Psoas muscle (tissue), 8 donors: ENCODE results near the gene HEXD. TPM values are rescaled to one million over a fixed set of nuclear protein-coding genes. Genes with fewer than 3 reads are reported as not detected.

Experiments
- ATAC-seq, 4 donors: fragments of 200-7000 bp; cut with Tn5 transposase; one replicate each; pipeline ENCODE4 v1.9.1; 2020; ENCODE audit warnings: moderate library complexity in 3 of 4, mild to moderate bottlenecking in 2 of 4
- DNase-seq, 2 donors: peaks; one replicate each; pipeline ENCODE4 v3.0.0-alpha.2; 2020
- H3K27ac ChIP-seq: fragments of 200-600 bp; one replicate; pipeline ENCODE4 v1.8.0; 2022
- H3K27me3 ChIP-seq, 3 donors: fragments of 200-600 bp in 1 of 3; one replicate each; pipeline versions ENCODE4 v1.6.1 to v1.8.0; 2013 to 2022; ENCODE audit warnings: low read length in 2 of 3, mild to moderate bottlenecking in 2 of 3, moderate library complexity in 1 of 3; ENCODE audit not compliant: insufficient read depth in 3 of 3
- H3K36me3 ChIP-seq, 2 donors: fragments of 200-600 bp in 1 of 2; one replicate each; pipeline versions ENCODE4 v1.6.1 to v1.8.0; 2013 to 2022; ENCODE audit warnings: low read depth in 1 of 2, mild to moderate bottlenecking in 1 of 2, moderate library complexity in 1 of 2; ENCODE audit not compliant: insufficient read depth in 1 of 2
- H3K4me1 ChIP-seq: fragments of 200-600 bp; one replicate; pipeline ENCODE4 v1.8.0; 2022
- H3K4me3 ChIP-seq: fragments of 200-600 bp; one replicate; pipeline ENCODE4 v1.8.0; 2022; ENCODE audit warnings: mild to moderate bottlenecking
- H3K9me3 ChIP-seq: fragments of 200-600 bp; one replicate; pipeline ENCODE4 v1.8.0; 2022
- WGBS, 3 donors: extraction: QIAGEN DNeasy Blood & Tissue Kit; methylation state at CpG; one replicate each; pipeline versions ENCODE4 v1.1.6 to v1.1.7; 2013; 5-methylcytosine and 5-hydroxymethylcytosine counted together
- intact Hi-C, 2 donors: fragments of 100-400 bp; cut with DNase I; formaldehyde crosslinking; loops; one replicate each; pipeline versions ENCODE4 v1.11.0 to v1.14.2; 2022
- polyA plus RNA-seq, 3 donors: library from polyadenylated mRNA; stranded (reverse); fragments of 200-250 nt; gene quantifications; one replicate each; pipeline ENCODE4 v1.2.3, GENCODE V29; 2013
- total RNA-seq, 4 donors: library from RNA; stranded (reverse); fragmentation: NEBNext Ultra II Directional in 2 of 4; extraction: Animal tissue kit (Norgen Biotek cat#: 25700) in 2 of 4; gene quantifications; one replicate each; pipeline versions ENCODE4 v1.2.1 to v1.2.4, GENCODE V29; 2021 to 2023
- TF ChIP-seq, protein P1 (sequence below): fragments of 200-600 bp; IDR thresholded peaks from one replicate; pipeline ENCODE4 v1.8.0; 2022; ENCODE audit warnings: antibody characterized with exemption
- donor health status: healthy with polysubstance abuse.
- donor health status: DM: no; HTN: no; CAD: no; lungs with moderate emphysema.
- donor health status: Bipolar disorder and iron deficiency.
- donor health status: healthy.
- donor health status: DM: yes; HTN: yes; CAD: no.
- donor health status: DM: no; HTN: no; CAD: no.
- donor health status: DM: no; HTN: no; CAD: no.
- donor health status: DM: yes; HTN: yes; CAD: no.

Gene HEXD
- total and polyA plus RNA-seq, 7 donors = 17.4 to 29.8 (median 21.3) TPM

DNA sequence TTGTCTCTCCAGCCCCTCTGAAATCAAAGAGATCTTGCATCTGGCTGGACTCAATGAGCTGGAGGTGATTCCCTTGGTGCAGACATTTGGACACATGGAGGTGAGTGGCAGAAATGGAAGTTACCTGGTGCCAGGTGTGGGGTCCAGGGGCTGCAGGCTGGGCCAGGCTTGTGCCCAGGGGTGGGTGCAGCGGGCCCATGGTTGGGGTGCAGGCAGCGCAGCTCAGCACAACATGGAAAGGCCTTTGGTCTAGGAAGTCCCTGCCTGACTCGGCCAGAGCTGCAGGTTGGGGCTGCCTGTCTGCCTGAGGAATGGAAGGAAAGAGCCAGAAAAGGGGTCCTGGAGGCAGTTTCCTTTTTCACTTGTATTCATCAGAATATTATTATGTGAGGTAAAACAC lies 10.4 kb downstream of the HEXD start:
- 94 to 96% (median 96%) methylated on average over 3 of the region's 3 CpGs for WGBS, 3 donors
- Histone ChIP-seq H3K9me3 (no peaks in the 10 kb centered on the region), H3K4me3 (no peak overlapping the region), H3K4me1 (no peaks in the 10 kb centered on the region), H3K27ac (no peak overlapping the region), H3K36me3 (peaks cover 0 to 35% of the 10 kb centered on the region in 2 donors), H3K27me3 (no peaks in the 10 kb centered on the region)
- DNase-seq (no peak), ATAC-seq (no peak)
- intact Hi-C loops = no loop called here
- TF ChIP-seq, protein P1, sequence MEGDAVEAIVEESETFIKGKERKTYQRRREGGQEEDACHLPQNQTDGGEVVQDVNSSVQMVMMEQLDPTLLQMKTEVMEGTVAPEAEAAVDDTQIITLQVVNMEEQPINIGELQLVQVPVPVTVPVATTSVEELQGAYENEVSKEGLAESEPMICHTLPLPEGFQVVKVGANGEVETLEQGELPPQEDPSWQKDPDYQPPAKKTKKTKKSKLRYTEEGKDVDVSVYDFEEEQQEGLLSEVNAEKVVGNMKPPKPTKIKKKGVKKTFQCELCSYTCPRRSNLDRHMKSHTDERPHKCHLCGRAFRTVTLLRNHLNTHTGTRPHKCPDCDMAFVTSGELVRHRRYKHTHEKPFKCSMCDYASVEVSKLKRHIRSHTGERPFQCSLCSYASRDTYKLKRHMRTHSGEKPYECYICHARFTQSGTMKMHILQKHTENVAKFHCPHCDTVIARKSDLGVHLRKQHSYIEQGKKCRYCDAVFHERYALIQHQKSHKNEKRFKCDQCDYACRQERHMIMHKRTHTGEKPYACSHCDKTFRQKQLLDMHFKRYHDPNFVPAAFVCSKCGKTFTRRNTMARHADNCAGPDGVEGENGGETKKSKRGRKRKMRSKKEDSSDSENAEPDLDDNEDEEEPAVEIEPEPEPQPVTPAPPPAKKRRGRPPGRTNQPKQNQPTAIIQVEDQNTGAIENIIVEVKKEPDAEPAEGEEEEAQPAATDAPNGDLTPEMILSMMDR = no peak

DNA sequence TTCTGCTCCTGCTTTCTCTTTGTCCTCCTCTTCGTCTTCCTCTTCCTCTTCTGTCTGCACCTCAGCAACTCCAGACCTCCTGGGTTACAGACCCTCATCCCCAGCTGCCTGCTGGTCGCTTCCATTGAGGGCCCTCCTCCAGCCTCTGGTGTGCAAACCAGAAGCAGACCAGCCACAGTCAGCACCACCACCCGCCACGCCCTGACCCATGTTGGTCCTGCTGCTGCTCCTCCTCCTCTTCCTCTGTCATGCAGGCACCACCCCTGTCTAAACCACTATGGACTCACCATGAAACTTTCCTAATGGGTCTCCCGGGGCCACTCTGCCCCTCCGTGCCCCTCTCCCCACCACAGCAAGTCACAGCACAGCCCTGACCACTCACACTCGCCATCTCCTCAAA lies 11.7 kb downstream of the HEXD start:
- H3K27me3 ChIP-seq = no peaks in the 10 kb centered on the region
- no peaks in the 10 kb centered on the region for H3K9me3 ChIP-seq
- intact Hi-C loops = no loop called here
- H3K36me3 ChIP-seq = peaks cover 0 to 46% of the 10 kb centered on the region in 2 donors
- DNase-seq (no peak), ATAC-seq (no peak)
- 80 to 90% (median 87%) methylated on average over 7 of the region's 7 CpGs for WGBS, 3 donors
- H3K27ac ChIP-seq = no peak overlapping the region
- TF ChIP-seq, protein P1 = no peak
- H3K4me3 ChIP-seq = no peak overlapping the region
- H3K4me1 ChIP-seq = no peaks in the 10 kb centered on the region

DNA sequence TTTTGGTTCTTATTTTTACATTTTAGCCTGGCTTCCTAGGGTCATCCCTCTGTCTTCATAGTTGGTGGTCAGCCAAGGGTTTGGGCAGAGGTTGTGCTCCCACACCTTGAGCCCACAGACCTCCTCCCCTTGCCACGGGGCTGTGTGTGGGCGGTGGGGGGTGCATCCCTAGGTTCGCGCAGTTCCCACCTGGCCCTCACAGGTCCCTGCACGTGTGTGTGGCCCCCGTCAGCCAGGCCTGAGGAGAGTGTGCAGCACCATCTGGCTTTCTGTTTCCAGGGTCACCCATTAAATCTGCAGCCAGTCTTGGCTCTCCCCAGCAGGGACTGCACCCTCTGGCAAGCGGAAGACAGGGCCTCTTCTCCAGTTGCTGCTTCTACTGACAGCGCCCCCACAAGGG lies 13.9 kb downstream of the HEXD start:
- ATAC-seq (no peak), DNase-seq (no peak)
- Histone ChIP-seq H3K9me3 (no peaks in the 10 kb centered on the region), H3K4me3 (no peak overlapping the region), H3K27ac (no peak overlapping the region), H3K27me3 (no peaks in the 10 kb centered on the region), H3K4me1 (no peaks in the 10 kb centered on the region), H3K36me3 (peaks cover 0 to 68% of the 10 kb centered on the region in 2 donors)
- TF ChIP-seq, protein P1 = no peak
- intact Hi-C loops = no loop called here
- WGBS, 3 donors = 79 to 88% (median 88%) methylated on average over 8 of the region's 8 CpGs

DNA sequence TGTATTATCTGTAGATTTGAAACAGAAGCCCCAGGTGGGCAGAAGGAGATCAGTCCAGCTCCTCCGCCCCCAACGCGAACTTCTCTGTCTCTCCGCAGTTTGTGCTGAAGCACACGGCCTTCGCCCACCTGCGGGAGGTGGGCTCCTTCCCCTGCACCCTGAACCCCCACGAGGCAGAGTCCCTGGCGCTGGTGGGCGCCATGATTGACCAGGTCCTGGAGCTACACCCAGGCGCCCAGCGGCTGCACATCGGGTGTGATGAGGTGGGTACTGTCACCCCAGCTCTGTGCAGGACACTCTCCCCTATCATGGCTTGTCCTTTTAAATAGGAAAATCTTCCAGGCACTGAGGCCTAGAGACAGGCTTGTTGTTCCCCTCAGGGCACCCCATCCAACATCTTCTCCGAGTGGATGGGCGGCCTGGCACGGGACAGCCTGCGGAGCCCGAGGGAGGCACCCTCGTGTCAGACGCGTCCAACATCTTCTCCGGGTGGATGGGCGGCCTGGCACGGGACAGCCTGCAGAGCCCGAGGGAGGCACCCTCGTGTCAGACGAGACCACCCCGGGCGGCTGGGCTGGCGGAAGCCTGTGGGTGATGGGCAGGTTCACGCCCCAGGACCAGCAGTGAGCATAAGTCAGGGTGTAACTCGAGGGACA lies 15.5 kb downstream of the HEXD start:
- TF ChIP-seq, protein P1 = no peak
- 88 to 95% (median 93%) methylated on average over 32 of the region's 32 CpGs for WGBS, 3 donors
- Histone ChIP-seq H3K4me1 (no peaks in the 10 kb centered on the region), H3K36me3 (peaks cover 0 to 78% of the 10 kb centered on the region in 2 donors), H3K9me3 (no peaks in the 10 kb centered on the region), H3K4me3 (no peak overlapping the region), H3K27me3 (no peaks in the 10 kb centered on the region), H3K27ac (no peak overlapping the region)
- intact Hi-C loops = no loop called here
- no peak for ATAC-seq
- no peak for DNase-seq

DNA sequence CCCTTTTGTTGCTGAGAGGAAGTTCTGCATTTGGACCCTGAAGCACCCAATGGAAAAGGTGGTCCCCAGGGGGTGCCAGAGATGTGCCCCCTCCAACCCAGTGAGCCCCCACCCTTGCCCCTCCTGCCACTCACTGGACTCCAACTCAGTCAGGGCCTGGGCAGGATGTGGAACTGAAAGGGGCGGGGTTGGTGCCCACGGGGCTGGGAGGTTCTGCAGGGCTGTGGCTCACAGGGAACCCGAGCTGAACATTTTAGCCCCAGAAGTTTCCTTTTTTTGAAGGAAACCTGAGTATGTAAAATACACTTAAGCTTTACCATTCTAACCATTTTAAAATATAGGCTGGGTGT lies 16.0 kb downstream of the HEXD start:
- TF ChIP-seq, protein P1 = no peak
- DNase-seq (no peak), ATAC-seq (no peak)
- H3K27me3 ChIP-seq = no peaks in the 10 kb centered on the region
- H3K4me1 ChIP-seq = no peaks in the 10 kb centered on the region
- 69 to 76% (median 70%) methylated on average over 3 of the region's 3 CpGs for WGBS, 3 donors
- peaks cover 0 to 75% of the 10 kb centered on the region in 2 donors for H3K36me3 ChIP-seq
- no peak overlapping the region for H3K4me3 ChIP-seq
- H3K27ac ChIP-seq = no peak overlapping the region
- no peaks in the 10 kb centered on the region for H3K9me3 ChIP-seq
- intact Hi-C loops = no loop called here
